DMS153 (cell line): ENCODE results near the gene KRTAP15-1.

ENCODE experiments used
- DNase-seq: peaks from one replicate; lab custom pipeline; 2025; lab: John Stamatoyannopoulos, UW

KRTAP15-1 gene, protein sequence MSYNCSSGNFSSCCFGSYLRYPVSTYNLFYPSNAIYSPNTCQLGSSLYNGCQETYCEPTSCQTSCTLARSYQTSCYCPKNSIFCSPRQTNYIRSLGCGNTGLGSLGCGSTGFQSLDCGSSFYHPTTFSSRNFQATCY

GRCh38 chr21:30439975-30440374, at the start of gene KRTAP15-1:
KRTAP15-1 (plus strand) TSS chr21:30440275; CDS start chr21:30440328, 53 bp downstream.
- DNase-seq: no peak

GRCh38 chr21:30391492-30392025, 48.5 kb upstream of the KRTAP15-1 start:
- no peak for DNase-seq

- DNase-seq: no peak
Observed at GRCh38 chr21:30395731-30396130, 44.3 kb upstream of the KRTAP15-1 start, which contains the start of gene KRTAP13-1. KRTAP13-1 (plus strand) TSS chr21:30396031; CDS start chr21:30396087, 56 bp downstream.

DNA sequence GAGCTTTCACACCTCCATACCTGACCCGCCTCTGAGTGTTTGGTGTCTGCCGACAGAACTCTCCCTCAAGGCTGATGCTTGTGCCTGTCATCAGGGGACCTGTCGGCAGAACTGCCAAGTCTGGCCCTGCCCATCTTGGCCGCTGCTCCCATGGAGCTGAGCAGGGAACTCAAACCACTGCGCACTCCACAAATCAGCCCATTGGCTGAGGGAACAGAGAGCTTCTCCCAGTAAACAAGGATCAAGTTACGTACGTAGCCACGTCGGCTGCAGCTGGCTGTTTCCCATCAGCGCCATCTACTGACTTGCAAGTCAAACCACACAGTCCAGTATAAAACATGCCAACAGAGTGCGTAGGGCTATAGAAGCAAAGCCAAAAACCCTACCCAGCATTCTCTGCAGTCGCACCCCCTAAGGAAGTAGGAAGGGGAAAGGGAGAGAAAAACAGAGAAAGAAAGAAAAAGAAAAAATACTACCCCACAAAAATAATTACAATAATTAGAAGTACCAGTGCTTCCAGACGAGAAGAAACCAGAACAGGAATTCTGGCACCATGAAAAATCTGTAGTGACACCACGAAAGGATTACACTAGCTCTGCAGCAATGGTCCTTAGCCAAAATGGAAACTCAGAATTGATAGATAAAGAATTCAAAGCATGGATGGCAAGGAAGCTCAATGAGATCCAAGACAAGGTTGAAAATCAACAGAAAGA, 31.1 kb upstream of the KRTAP15-1 start:
- peak; percentile 85 for DNase-seq

GRCh38 chr21:30415993-30416392, 24.1 kb upstream of the KRTAP15-1 start:
- DNase-seq: no peak

DNA sequence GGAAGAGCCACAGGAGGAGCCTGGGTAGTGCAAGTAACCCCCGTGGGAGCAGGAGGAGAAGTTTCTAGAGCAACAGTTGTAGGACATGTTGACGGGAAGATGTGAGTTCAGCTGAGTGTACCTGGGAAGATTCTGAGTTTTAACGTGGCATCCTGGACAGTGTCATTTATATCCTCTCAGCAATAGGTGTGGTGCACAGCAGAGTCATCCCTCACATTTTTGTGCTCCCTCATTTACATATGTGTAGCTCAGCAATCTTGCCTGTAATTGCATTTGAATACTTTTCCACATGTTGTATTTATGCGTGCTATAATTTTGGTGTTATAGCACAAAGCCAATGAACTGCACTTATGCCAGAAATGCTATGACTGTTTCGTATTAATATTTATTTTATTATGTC, 14.2 kb upstream of the KRTAP15-1 start, which contains the start of gene KRTAP13-3:
TSS of gene KRTAP13-3 (minus strand) at position 101 of the 400 bp plus-strand sequence. CDS start at position 87, 14 bp downstream.
- DNase-seq: no peak

GRCh38 chr21:30426731-30427130, 13.3 kb upstream of the KRTAP15-1 start:
- DNase-seq: no peak

DNA sequence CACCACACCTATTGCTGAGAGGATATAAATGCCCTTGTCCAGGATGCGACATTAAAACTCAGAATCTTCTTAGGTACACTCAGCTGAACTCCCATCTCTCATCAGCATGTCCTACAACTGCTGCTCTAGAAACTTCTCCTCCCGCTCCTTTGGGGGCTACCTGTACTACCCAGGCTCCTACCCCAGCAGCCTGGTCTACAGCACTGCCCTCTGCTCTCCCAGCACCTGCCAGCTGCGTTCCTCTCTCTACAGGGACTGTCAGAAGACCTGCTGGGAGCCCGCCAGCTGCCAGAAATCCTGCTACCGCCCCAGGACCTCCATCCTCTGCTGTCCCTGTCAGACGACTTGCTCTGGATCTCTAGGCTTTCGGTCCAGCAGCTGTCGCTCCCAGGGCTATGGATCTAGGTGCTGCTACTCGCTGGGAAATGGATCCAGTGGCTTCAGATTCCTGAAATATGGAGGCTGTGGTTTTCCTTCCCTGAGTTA, 9.9 kb upstream of the KRTAP15-1 start, which contains the start of gene KRTAP13-4:
TSS of gene KRTAP13-4 (plus strand) at position 51 of the 486 bp plus-strand sequence. CDS start at position 107, 56 bp downstream.
- no peak for DNase-seq

- no peak for DNase-seq
Observed at GRCh38 chr21:30434033-30434631, 5.9 kb upstream of the KRTAP15-1 start.

- no peak for DNase-seq
Observed at GRCh38 chr21:30437010-30437565, 3.0 kb upstream of the KRTAP15-1 start.

- DNase-seq: no peak
Observed at GRCh38 chr21:30443226-30443625, 3.2 kb downstream of the KRTAP15-1 start.

DNA sequence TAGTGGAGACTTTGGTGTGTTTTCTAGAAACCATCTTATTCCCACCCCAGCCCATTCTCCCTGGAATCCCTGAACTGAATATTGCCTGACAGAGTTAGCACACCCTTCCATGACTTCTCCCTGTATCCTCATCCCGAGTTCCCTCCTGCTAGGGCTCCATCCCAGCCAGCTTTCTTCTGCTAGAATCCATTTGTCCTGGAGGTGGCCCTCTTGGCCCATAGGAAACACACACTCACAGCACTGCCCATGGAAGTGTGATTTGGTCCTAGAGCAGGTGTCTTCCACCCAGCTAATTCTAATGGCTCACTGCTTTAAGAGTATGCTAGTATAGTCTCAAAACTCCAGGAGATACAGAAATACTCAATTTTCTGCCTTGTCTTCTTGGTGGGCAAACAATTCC, 4.1 kb downstream of the KRTAP15-1 start:
- DNase-seq: no peak

- no peak for DNase-seq
Observed at GRCh38 chr21:30447056-30447455, 7.0 kb downstream of the KRTAP15-1 start.

DNA sequence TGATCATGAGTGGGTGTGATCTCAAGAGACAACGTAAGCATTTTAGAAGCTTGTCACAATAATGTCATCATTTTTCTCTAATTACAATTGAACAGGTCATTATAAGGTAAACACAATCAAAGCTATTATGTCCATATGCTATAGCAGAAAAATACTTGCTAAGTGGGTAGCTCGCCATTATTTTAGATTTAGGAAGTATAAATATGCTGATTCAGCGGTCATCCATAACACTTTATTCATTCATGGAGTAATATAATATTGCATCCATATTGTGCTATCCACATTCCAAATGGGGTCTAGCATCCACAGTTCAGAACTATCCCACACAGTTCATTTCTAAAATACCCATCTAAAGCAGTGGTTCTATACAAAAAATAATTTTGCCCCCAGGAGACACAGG, 8.4 kb downstream of the KRTAP15-1 start:
- no peak for DNase-seq

- no peak for DNase-seq
Observed at GRCh38 chr21:30463713-30464112, 23.6 kb downstream of the KRTAP15-1 start.

- DNase-seq: no peak
Observed at GRCh38 chr21:30468900-30469714, 29.0 kb downstream of the KRTAP15-1 start.

- DNase-seq: no peak
Observed at GRCh38 chr21:30478004-30478403, 37.9 kb downstream of the KRTAP15-1 start.

DNA sequence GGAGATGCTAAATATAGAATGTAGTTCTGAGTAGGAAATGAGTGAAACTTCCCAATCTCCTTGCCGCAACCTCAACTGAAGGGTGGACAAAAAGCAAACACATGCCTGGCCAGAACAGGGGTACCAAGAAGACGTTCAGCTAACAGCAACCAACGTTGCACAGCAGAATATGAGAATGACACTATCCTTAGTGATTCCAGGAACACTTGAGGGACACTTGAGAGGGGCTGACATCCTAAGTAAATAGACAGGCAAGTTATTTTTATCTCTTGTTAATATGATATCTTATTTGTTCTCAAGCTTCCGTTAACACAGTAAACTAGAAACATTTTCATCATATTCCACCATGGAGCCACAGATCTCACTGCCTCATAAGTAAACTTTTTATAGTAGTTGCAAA, 39.2 kb downstream of the KRTAP15-1 start:
- DNase-seq: no peak

- no peak for DNase-seq
Observed at GRCh38 chr21:30480145-30480544, 40.1 kb downstream of the KRTAP15-1 start, which contains the start of gene KRTAP19-1. KRTAP19-1 (minus strand) TSS chr21:30480367; CDS start chr21:30480317, 50 bp downstream.

GRCh38 chr21:30482130-30482529, 42.1 kb downstream of the KRTAP15-1 start:
- no peak for DNase-seq

DNA sequence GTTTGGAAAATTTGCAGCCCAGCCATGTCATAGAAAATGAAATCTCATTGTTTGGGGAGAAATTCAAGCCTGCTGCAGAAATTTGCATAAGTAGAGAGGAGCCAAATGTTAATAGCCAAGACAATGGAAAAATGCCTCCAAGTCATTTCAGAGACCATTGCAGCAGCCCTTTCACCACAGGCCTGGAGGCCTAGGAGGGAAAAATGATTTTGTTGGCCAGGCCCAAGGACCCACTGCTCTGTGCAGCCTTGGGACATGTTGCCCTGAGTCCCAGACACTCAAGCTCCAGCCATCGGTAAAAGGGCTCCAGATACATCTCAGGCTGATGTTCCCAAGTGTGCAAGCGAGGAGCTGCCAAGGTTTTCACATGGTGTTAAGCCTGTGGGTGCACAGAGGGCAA, 46.1 kb downstream of the KRTAP15-1 start:
- DNase-seq: no peak
